ENCODE data around the gene ZC3H12C.
"Not testable (repeated sequence)": the region's sequence is repeated elsewhere in the genome, so short reads cannot be mapped to it uniquely, and the experiment has no call there.

- not testable (repeated sequence) for TF ChIP-seq CTCF, POLR2A (IDR thresholded peaks at IDR 0.05)
These were observed 99.6 kb downstream of the ZC3H12C start for GRCh38 chr11:110192604-110193282.

Measured in esophagus squamous epithelium (tissue), 4 donors.